GM18867 (cell line): Measurements from ENCODE around the gene KIAA1755.
"Not testable (repeated sequence)": the region's sequence is repeated elsewhere in the genome, so short reads cannot be mapped to it uniquely, and the experiment has no call there.

ENCODE experiments used
- ATAC-seq: cut with Tn5 transposase; IDR thresholded peaks from one replicate; pipeline ENCODE4 v1.9.1; 2021; ENCODE audit warnings: mild to moderate bottlenecking, moderate library complexity; ENCODE audit not compliant: unreplicated experiment

KIAA1755 gene

DNA sequence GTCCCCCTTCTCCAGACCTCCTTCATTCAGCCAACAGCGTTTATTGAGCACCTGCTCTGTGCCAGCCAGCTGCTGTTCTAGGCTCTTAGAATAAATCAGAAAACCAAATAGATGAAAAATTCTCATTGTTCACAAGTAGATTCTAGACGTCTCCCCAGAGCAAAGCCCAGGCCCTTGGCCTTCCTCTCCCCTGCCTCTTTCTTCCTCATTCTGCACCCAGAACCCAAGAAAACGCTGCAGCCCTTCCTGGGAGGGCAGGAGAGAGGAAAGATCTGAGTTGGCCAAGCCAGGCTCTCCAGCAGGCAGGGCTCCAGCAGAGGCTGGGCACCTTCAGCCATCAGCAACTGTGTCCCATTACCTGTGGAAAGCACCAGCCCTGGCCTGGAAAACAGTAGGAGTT, 31.4 kb upstream of the KIAA1755 start:
- no peak for ATAC-seq

DNA sequence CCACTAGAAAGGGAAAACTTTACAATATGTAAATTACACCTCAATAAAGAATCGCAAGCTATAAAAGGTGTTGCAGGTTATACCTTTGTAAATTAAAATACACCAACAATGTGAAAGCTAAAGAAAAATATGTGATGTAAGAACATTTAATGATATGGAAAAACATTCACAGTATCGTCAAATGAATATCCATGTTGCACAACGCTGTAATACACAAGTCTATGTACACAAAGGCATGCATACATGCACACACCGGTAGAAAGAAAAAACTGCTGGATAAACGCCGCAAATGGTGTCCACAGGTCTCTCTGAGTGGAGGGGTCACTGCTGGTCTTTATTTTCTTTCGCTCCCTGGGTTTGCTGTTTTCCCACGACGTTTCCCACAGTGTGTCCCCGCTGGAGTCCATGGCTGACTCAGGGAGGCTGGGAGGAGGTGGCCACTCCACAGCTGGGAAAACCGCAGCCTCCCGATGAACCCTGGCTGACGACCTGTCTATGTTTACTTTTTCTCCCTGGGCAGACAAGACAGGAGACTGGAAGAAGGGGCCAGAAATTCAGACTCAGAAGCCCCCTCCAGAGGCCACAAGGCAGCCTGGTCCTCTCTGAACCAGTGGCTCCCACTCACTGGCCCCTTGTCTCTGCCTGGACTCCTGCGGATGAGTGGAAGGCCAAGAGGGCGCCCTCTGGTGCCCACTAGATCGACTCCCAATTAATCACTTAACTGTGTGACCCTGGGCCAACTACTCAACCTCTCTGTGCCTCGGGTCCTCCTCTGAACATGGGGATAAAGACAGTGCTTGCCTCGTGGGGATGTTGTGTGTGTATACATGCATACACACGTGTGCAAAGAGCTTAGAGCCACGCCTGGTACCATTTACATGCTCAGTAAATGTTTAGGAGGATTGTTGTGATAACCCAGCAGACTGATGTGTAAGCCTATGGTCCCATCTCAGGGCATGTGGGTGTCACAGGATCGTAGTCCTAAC, 30.6 kb upstream of the KIAA1755 start:
- ATAC-seq: no peak

- no peak for ATAC-seq
These were observed 26.3 kb upstream of the KIAA1755 start for GRCh38 chr20:38286586-38287531.

DNA sequence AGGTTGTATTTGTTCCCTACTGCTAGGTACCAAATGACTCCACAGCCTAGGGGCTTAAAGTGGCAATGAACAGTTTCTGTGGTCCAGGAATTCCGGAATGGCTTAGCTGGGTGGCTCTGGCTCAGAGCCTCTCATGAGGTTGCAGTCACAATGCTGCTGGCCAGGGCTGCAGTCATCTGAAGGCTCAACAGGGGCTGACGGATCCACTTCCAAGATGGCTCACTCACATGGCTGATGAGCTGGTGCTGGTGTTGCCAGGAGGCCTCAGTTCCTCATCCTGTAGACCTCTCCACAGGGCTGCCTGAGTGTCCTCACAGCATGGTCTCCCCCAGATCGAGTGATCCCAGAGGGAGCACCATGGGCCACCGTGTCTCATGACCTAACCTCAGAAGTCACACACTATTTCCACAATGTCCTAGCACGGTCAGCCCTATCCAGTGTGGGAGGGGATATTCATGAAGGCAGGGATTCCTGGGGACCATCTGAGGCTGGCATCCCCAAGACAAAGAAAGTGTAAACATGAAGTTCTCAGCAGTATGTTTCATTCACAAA, 24.4 kb upstream of the KIAA1755 start:
- ATAC-seq: no peak

GRCh38 chr20:38284066-38284650, 23.6 kb upstream of the KIAA1755 start:
- not testable (repeated sequence) for ATAC-seq

GRCh38 chr20:38283236-38283635, 22.7 kb upstream of the KIAA1755 start:
- ATAC-seq: no peak

DNA sequence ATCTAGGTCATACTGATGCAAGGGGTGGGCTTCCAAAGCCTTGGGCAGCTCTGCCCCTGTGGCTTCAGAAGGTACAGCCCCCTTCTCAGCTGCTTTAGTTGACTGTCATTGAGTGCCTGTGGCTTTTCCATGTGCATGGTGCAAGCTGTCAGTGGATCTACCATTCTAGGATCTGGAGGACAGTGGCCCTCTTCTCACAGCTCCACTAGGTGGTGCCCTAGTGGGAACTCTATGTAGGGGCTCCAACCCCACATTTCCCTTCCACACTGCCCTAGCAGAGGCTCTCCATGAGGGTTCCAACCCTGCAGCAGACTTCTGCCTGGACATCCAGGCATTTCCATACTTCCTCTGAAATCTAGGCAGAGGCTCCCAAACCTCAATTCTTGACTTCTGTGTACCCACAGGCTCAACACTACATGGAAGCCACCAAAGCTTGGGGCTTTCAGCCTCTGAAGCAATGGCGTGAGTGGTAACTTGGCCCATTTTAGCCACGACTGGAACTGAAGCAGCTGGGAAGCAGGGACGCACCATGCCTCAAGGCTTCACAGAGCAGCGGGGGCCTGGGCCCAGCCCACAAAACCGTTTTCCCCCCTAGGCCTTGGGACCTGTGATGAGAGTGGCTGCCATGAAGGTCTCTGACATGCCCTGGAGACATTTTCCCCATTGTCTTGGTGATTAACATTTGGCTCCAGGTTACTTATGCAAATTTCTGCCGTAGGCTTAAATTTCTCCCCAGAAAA, 20.8 kb upstream of the KIAA1755 start:
- not testable (repeated sequence) for ATAC-seq

- no peak for ATAC-seq
These were observed 18.2 kb upstream of the KIAA1755 start for GRCh38 chr20:38278763-38279162.

GRCh38 chr20:38278131-38278530, 17.6 kb upstream of the KIAA1755 start:
- ATAC-seq: no peak

- no peak for ATAC-seq
These were observed 17.2 kb upstream of the KIAA1755 start for GRCh38 chr20:38277691-38278090.

GRCh38 chr20:38277285-38277684, 16.8 kb upstream of the KIAA1755 start:
- no peak for ATAC-seq

GRCh38 chr20:38275815-38276550, 15.4 kb upstream of the KIAA1755 start:
- no peak for ATAC-seq

DNA sequence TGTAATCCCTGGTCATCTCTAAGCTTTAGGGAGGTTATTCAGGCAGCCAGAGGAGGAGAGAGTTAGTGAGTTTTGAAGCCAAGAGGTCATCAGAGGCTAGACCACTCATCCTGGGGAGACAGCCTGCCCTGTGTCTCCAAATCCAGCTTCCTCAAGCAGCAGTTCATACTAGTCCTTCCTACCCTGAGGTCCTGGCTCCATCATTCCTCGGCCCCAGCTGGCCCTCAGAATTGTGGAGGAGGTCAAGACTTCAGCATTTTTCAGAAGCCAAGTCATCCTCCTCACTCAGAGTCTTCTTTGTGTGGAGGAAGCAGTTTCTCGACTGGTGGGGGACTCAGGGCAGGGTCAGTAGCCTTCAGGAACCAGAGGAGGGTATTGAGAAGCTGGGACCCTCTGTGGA, 12.4 kb upstream of the KIAA1755 start:
- ATAC-seq: no peak

GRCh38 chr20:38272398-38272797, 11.9 kb upstream of the KIAA1755 start:
- ATAC-seq: no peak

DNA sequence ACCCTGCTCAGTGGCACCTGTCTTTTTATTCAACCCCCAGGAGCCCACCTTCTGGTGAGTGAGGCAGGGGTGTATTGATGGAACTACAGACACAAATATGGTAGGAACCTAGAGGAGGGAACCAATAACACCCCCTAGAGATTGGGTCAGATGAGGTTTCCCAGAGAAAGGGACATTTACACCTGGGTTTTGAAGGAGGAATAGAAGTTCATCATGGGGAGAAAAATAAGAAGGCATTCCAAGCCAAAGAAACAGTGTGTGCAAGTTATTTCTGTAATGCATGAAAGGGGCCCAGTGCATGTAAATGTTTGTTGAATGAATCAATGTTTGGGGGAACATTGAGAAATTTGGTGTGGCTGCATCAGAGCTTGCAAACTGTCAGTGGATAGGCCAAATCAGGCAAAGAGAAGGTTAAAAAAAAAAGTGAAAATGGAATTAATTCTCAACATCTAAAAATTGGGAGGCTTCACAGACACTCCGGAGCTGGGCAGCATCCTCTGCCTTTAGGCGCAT, 11.1 kb upstream of the KIAA1755 start:
- ATAC-seq: no peak

DNA sequence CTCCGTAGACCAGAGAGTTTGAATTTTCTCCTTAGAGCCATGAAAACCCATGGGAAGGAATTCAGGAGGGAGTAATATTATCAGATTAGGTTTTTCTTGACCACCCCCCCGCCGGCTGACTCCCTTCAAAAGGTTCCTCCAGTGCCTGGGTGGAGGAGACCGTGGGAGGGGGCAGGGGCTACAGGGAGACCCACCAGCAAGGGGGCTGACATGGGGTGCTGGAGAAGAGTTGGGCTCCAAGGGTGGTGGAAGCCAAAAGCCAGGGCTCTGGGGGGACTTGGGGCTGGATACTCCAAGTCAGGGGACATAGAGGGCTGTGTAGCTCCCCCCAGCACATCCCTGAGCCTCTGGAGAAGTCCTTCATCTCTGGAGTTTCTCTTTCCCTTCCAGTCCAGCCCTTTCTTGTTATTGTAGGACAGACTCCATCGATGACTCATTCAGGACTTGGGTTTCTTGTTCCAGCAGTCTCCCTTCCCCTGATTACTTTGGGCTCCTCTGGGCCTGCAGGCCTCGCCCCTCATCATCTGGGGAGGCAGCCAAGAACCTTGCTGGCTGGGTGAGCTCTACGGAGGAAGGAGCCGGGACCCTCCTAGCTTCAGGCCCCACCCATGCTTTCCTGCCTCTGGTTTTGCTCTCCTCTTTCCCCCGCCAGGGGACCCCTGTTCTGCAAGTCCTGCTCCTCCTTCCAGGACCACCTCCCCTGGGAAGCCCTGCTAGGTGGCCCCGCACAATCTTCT, 10.5 kb upstream of the KIAA1755 start:
- ATAC-seq: no peak

GRCh38 chr20:38269715-38270114, 9.2 kb upstream of the KIAA1755 start:
- ATAC-seq: no peak

GRCh38 chr20:38269040-38269439, 8.5 kb upstream of the KIAA1755 start:
- ATAC-seq: no peak
